Bronchial epithelial cell (primary cell): Measurements from ENCODE around the gene PIP5K1B. TPM values are rescaled to one million over a fixed set of nuclear protein-coding genes. Genes with fewer than 3 reads are reported as not detected.

Experiments
- DNase-seq: peaks from one replicate; pipeline ENCODE4 v3.0.0-alpha.2; 2010; ENCODE audit warnings: low read depth
- FAIRE-seq: peaks from 2 replicates; lab custom pipeline; 2011; peaks lifted over from hg19 to GRCh38; lab: Jason Lieb, UNC
- H3K27me3 ChIP-seq: 2 replicates; pipeline ENCODE4 v1.5.1; 2011; ENCODE audit warnings: low read length; ENCODE audit not compliant: control insufficient read depth, insufficient read depth
- H3K36me3 ChIP-seq: 2 replicates; pipeline ENCODE4 v1.5.1; 2011; ENCODE audit warnings: low read length; ENCODE audit not compliant: control insufficient read depth, insufficient read depth
- H3K4me3 ChIP-seq: 2 replicates; pipeline ENCODE4 v1.5.1; 2011; ENCODE audit warnings: mild to moderate bottlenecking, low read depth, low read length, control low read depth
- CTCF ChIP-seq: IDR thresholded peaks from 2 replicates; pipeline ENCODE4 v1.5.1; 2011; ENCODE audit warnings: mild to moderate bottlenecking, moderate library complexity, low read length, control low read depth, inconsistent platforms; ENCODE audit not compliant: insufficient read depth, severe bottlenecking
- total RNA-seq: library from RNA; depleted of rRNA; stranded (reverse); fragments of >200 nt; gene quantifications from 2 replicates; pipeline ENCODE4 v1.2.1, GENCODE V29; 2014

PIP5K1B gene
- total RNA-seq, 1 donor from 2014 or later: 2.9 TPM

GRCh38 chr9:68730570-68731235, 25.7 kb downstream of the PIP5K1B start:
- H3K27me3 ChIP-seq: no peaks in the 10 kb centered on the region
- H3K36me3 ChIP-seq: no peaks in the 10 kb centered on the region
- FAIRE-seq: no peak
- no peak overlapping the region for H3K4me3 ChIP-seq
- no peak for DNase-seq
- TF ChIP-seq CTCF: no peak

GRCh38 chr9:68731857-68732256, 26.8 kb downstream of the PIP5K1B start:
- DNase-seq (no peak), FAIRE-seq (no peak)
- Histone ChIP-seq H3K4me3 (no peak overlapping the region), H3K36me3 (no peaks in the 10 kb centered on the region), H3K27me3 (no peaks in the 10 kb centered on the region)
- TF ChIP-seq CTCF: no peak

GRCh38 chr9:68732405-68733020, 27.5 kb downstream of the PIP5K1B start:
- no peaks in the 10 kb centered on the region for H3K36me3 ChIP-seq
- TF ChIP-seq CTCF: no peak
- H3K4me3 ChIP-seq: no peak overlapping the region
- no peak for DNase-seq
- no peak for FAIRE-seq
- H3K27me3 ChIP-seq: no peaks in the 10 kb centered on the region

DNA sequence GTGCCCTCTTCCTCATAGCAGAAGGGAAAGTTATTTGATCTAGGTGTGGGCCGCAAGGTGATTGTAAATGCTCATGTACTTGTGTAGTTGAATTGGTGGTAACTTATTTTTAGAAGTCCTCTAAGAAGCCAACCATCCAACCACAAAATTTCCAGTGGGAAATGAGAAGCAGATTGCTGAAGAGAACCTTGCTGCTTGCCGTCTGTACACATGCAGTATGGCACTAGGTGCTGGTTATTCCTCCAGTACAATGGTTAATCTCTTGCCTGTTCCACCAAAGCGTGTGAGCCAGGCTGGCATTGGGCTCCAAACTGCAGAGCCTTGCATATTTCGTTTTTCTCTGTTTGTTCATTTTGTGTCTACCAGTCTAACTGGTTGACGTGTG, 28.0 kb downstream of the PIP5K1B start:
- Histone ChIP-seq H3K27me3 (no peaks in the 10 kb centered on the region), H3K4me3 (no peak overlapping the region), H3K36me3 (no peaks in the 10 kb centered on the region)
- no peak for TF ChIP-seq CTCF
- DNase-seq (no peak), FAIRE-seq (no peak)

DNA sequence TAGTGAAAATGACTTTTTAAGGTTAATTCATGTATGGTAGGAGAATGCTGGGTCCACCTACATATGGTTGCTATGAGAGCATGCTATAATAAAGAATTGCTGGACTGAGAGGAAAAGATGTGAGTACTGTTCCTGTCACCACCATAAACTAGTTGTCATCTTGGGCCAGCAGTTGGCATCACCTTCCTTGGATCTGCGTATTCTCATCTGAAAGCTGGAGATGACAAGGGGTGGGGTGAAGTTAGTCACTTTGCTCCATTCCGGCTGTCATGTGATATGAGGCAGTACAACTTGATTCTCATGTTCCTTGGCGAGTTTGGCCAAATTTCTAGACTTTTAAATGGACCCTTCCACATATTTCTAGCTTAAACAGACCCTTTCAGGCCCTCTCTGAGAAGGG, 33.3 kb downstream of the PIP5K1B start:
- DNase-seq: no peak
- Histone ChIP-seq H3K4me3 (no peak overlapping the region), H3K27me3 (no peaks in the 10 kb centered on the region), H3K36me3 (no peaks in the 10 kb centered on the region)
- TF ChIP-seq CTCF: no peak
- no peak for FAIRE-seq
